HG03039 (cell line): ENCODE measurements around the gene APC2.
"Not testable (repeated sequence)": the region's sequence is repeated elsewhere in the genome, so short reads cannot be mapped to it uniquely, and the experiment has no call there.

ENCODE experiments used
- ATAC-seq: cut with Tn5 transposase; IDR thresholded peaks from one replicate; pipeline ENCODE4 v1.9.1; 2021; ENCODE audit warnings: mild to moderate bottlenecking, moderate library complexity; ENCODE audit not compliant: unreplicated experiment

The APC2 gene

GRCh38 chr19:1429750-1430149, 20.2 kb upstream of the APC2 start:
- ATAC-seq = no peak

GRCh38 chr19:1430246-1430645, 19.7 kb upstream of the APC2 start:
- no peak for ATAC-seq

GRCh38 chr19:1431759-1432506, 18.0 kb upstream of the APC2 start:
- ATAC-seq = no peak

- ATAC-seq = no peak
These were observed 17.4 kb upstream of the APC2 start for GRCh38 chr19:1432507-1432887.

- ATAC-seq = no peak
These were observed 16.5 kb upstream of the APC2 start for GRCh38 chr19:1433119-1434039.

- no peak for ATAC-seq
These were observed 15.9 kb upstream of the APC2 start for GRCh38 chr19:1434040-1434366.

- ATAC-seq = no peak
These were observed 15.3 kb upstream of the APC2 start for GRCh38 chr19:1434577-1435060.

- ATAC-seq = no peak
These were observed 14.4 kb upstream of the APC2 start for GRCh38 chr19:1435378-1435989.

GRCh38 chr19:1437609-1438008, 12.3 kb upstream of the APC2 start:
- ATAC-seq = no peak

GRCh38 chr19:1438035-1438932, 11.6 kb upstream of the APC2 start, which contains the start of gene RPS15:
Gene RPS15 (plus strand): TSS chr19:1438396. CDS start chr19:1438426, 30 bp downstream.
- peak; percentile 71 for ATAC-seq

- ATAC-seq = peak; percentile 2
These were observed 11.0 kb upstream of the APC2 start for GRCh38 chr19:1438933-1439354.

- not testable (repeated sequence) for ATAC-seq
These were observed 10.2 kb upstream of the APC2 start for GRCh38 chr19:1439525-1440417.

- ATAC-seq = no peak
These were observed 9.5 kb upstream of the APC2 start for GRCh38 chr19:1440418-1440801.

- ATAC-seq = no peak
These were observed 8.9 kb upstream of the APC2 start for GRCh38 chr19:1441022-1441426.

- no peak for ATAC-seq
These were observed 8.1 kb upstream of the APC2 start for GRCh38 chr19:1441677-1442438.

- ATAC-seq = no peak
These were observed 4.6 kb upstream of the APC2 start for GRCh38 chr19:1445185-1445931.

GRCh38 chr19:1445932-1446712, 3.8 kb upstream of the APC2 start:
- ATAC-seq = no peak
